ENCODE data around the gene PLCG1. TPM values are rescaled to one million over a fixed set of nuclear protein-coding genes. Genes with fewer than 3 reads are reported as not detected.
A peak's percentile ranks its signal among the peaks of the same experiment; 100 is the strongest.

The PLCG1 gene
- total RNA-seq, 1 experiment from 2014 or later = 64.1 TPM

DNA sequence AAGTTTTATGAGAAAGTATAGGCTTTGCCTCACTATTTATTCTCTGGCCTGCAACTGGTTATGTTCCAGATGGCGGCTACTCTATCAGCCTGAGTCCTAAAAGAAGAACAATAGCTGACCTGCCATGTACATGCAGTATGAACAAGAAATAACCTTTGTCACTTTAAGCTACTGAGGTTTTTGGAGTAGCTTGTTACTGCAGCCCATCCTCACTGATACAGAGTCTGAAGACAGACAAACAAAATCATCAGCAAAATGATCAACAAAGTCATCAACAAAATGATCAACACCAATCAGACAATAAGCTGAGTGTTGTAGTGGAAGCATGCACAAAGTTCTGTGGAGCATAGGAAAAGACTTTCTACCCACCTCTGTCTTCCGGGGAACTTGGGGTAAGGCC, 82.5 kb downstream of the PLCG1 start:
- Histone ChIP-seq H3K4me1 (replicated peaks; ENCODE audit: insufficient read depth) (no peaks in the 10 kb centered on the region), H3K9me2 (ENCODE audit: insufficient read depth) (no peaks in the 10 kb centered on the region), H3K4me3 (no peak overlapping the region), H3K4me2 (no peak overlapping the region), H3F3A (ENCODE audit: insufficient read depth, low read depth) (no peaks in the 10 kb centered on the region), H4K20me1 (ENCODE audit: insufficient read depth) (no peaks in the 10 kb centered on the region), H3K9me3 (ENCODE audit: insufficient read depth, low read depth) (no peaks in the 10 kb centered on the region), H3K79me2 (ENCODE audit: low read depth) (no peaks in the 10 kb centered on the region), H3K36me3 (ENCODE audit: low read depth) (no peaks in the 10 kb centered on the region), H3K27ac (no peak overlapping the region), H3K27me3 (ENCODE audit: insufficient read depth, low read depth) (no peaks in the 10 kb centered on the region), H2AFZ (no peak overlapping the region)
- CTCF ChIA-PET = no interaction called here
- POLR2A ChIA-PET (ENCODE audit: unreplicated experiment) = interaction anchor here (0.6 kb wide), 1 partner anchor 121 kb away, joined by 3 read pairs; no protein-coding TSS in a partner anchor
- TF ChIP-seq EZH2 (IDR thresholded peaks at IDR 0.05; ENCODE audit: low read depth) = no peak
- TF ChIP-seq, protein P1, sequence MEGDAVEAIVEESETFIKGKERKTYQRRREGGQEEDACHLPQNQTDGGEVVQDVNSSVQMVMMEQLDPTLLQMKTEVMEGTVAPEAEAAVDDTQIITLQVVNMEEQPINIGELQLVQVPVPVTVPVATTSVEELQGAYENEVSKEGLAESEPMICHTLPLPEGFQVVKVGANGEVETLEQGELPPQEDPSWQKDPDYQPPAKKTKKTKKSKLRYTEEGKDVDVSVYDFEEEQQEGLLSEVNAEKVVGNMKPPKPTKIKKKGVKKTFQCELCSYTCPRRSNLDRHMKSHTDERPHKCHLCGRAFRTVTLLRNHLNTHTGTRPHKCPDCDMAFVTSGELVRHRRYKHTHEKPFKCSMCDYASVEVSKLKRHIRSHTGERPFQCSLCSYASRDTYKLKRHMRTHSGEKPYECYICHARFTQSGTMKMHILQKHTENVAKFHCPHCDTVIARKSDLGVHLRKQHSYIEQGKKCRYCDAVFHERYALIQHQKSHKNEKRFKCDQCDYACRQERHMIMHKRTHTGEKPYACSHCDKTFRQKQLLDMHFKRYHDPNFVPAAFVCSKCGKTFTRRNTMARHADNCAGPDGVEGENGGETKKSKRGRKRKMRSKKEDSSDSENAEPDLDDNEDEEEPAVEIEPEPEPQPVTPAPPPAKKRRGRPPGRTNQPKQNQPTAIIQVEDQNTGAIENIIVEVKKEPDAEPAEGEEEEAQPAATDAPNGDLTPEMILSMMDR (conservative IDR thresholded peaks at IDR 0.05) = no peak
- no TSS peak for BruUV-seq (replicated peaks)
- intact Hi-C loops (cut with micrococcal nuclease; ENCODE audit: unreplicated experiment) = no loop called here
- DNase-seq = no peak

DNA sequence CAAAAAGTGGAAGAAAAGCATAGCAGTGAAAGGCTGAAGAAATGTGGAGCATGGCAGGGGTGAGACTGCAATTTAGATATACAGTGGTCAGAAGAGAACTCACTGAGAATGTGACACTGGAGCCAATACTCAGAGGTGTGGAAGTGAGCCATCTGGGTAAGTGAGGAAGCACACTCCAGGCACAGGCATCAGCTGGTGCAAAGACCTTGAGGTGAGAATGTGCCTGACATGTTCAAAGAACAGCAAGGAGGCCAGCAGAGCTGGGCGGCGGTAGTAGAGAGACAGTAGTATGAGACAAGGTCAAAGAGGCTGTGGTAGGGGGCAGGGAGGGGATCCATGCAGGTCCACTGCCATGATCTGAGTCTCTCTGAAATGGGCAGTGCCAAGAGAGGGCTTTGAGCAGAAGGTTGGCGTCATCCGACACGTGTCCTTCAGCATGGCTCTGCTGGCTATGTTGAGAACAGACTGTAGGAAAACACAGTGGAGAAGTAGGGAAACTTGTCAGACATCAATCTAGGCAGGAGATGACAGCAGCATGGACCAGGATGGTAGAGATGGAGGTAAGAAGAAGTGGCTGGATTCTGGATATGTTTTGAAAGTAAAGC, 84.4 kb downstream of the PLCG1 start:
- no peaks in the 10 kb centered on the region for H3K79me2 ChIP-seq (ENCODE audit: low read depth)
- intact Hi-C loops (cut with micrococcal nuclease; ENCODE audit: unreplicated experiment) = no loop called here
- TF ChIP-seq, protein P1 (conservative IDR thresholded peaks at IDR 0.05) = no peak
- TF ChIP-seq EZH2 (IDR thresholded peaks at IDR 0.05; ENCODE audit: low read depth) = no peak
- no peaks in the 10 kb centered on the region for H3K4me1 ChIP-seq (replicated peaks; ENCODE audit: insufficient read depth)
- no TSS peak for BruUV-seq (replicated peaks)
- DNase-seq = peak in 1 of 2 experiments; percentile 25
- H3K27me3 ChIP-seq (ENCODE audit: insufficient read depth, low read depth) = no peaks in the 10 kb centered on the region
- H3K27ac ChIP-seq = no peak overlapping the region
- H3K36me3 ChIP-seq (ENCODE audit: low read depth) = no peaks in the 10 kb centered on the region
- no peak overlapping the region for H3K4me2 ChIP-seq
- no peaks in the 10 kb centered on the region for H3F3A ChIP-seq (ENCODE audit: insufficient read depth, low read depth)
- no peaks in the 10 kb centered on the region for H3K9me3 ChIP-seq (ENCODE audit: insufficient read depth, low read depth)
- ChIA-PET POLR2A (ENCODE audit: unreplicated experiment) (no interaction called here), CTCF (no interaction called here)
- H2AFZ ChIP-seq = no peak overlapping the region
- no peaks in the 10 kb centered on the region for H3K9me2 ChIP-seq (ENCODE audit: insufficient read depth)
- H4K20me1 ChIP-seq (ENCODE audit: insufficient read depth) = no peaks in the 10 kb centered on the region
- no peak overlapping the region for H3K4me3 ChIP-seq

DNA sequence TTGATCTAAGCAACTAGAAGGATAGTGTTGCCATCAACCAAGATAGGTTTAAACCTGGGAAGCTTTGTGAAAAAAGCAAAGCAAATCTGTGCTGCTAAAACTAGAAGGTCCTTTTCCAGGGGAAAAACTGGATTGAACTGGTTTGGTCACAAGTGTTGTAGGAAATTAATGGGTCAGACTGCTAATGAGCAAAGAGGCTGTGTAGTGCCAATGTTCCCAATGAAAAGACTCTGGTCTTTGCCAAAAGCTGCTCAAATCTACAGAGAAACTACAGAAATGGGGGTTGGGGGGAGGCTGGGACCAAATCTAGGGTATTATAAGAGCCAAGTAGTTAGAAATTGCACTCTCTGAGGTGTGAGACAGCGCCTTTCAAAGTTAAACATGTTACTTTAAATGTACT, 85.0 kb downstream of the PLCG1 start:
- Histone ChIP-seq H3K4me1 (replicated peaks; ENCODE audit: insufficient read depth) (no peaks in the 10 kb centered on the region), H4K20me1 (ENCODE audit: insufficient read depth) (no peaks in the 10 kb centered on the region), H3K27me3 (ENCODE audit: insufficient read depth, low read depth) (no peaks in the 10 kb centered on the region), H3K9me3 (ENCODE audit: insufficient read depth, low read depth) (no peaks in the 10 kb centered on the region), H3K79me2 (ENCODE audit: low read depth) (no peaks in the 10 kb centered on the region), H3K9me2 (ENCODE audit: insufficient read depth) (no peaks in the 10 kb centered on the region), H3K27ac (no peak overlapping the region), H3K36me3 (ENCODE audit: low read depth) (no peaks in the 10 kb centered on the region), H3K4me3 (no peak overlapping the region), H2AFZ (no peak overlapping the region), H3K4me2 (no peak overlapping the region), H3F3A (ENCODE audit: insufficient read depth, low read depth) (no peaks in the 10 kb centered on the region)
- ChIA-PET POLR2A (ENCODE audit: unreplicated experiment) (no interaction called here), CTCF (interaction anchor here (0.6 kb wide), 1 partner anchor 11 kb away, joined by 7 read pairs; no protein-coding TSS in a partner anchor)
- no peak for DNase-seq
- BruUV-seq (replicated peaks) = no TSS peak
- TF ChIP-seq, protein P1 (conservative IDR thresholded peaks at IDR 0.05) = no peak
- intact Hi-C loops (cut with micrococcal nuclease; ENCODE audit: unreplicated experiment) = no loop called here
